Measurements from ENCODE around the gene ITPKB. TPM values are rescaled to one million over a fixed set of nuclear protein-coding genes. Genes with fewer than 3 reads are reported as not detected.

The ITPKB gene
- total RNA-seq, 1 donor, result 6.2 TPM

GRCh38 chr1:226716577-226716976 is 22.5 kb downstream of the ITPKB start:
- Histone ChIP-seq H3K27ac (ENCODE audit: low read depth, low read length) (no peak overlapping the region), H3K36me3 (ENCODE audit: insufficient read depth, low read length) (no peaks in the 10 kb centered on the region), H3K4me2 (ENCODE audit: insufficient read depth, low read length) (no peak overlapping the region), H3K27me3 (ENCODE audit: insufficient read depth, low read length) (no peaks in the 10 kb centered on the region), H3K4me1 (ENCODE audit: insufficient read depth, low read length) (peaks cover 7% of the 10 kb centered on the region), H3K9me3 (ENCODE audit: low read depth, low read length) (no peaks in the 10 kb centered on the region), H2AFZ (ENCODE audit: low read length) (no peak overlapping the region), H3K4me3 (ENCODE audit: insufficient read depth, low read length) (no peak overlapping the region), H3K79me2 (ENCODE audit: insufficient read depth, low read length) (no peaks in the 10 kb centered on the region), H4K20me1 (ENCODE audit: insufficient read depth, low read length) (no peaks in the 10 kb centered on the region)
- no peak for TF ChIP-seq CTCF (IDR thresholded peaks at IDR 0.05; ENCODE audit: extremely low read depth, low read depth, low read length)
- DNase-seq (ENCODE audit: insufficient read length, low spot score, missing footprints), result no peak

GRCh38 chr1:226714148-226714547 is 24.9 kb downstream of the ITPKB start:
- H3K4me1 ChIP-seq (ENCODE audit: insufficient read depth, low read length), result peaks cover 7% of the 10 kb centered on the region
- no peak for DNase-seq (ENCODE audit: insufficient read length, low spot score, missing footprints)
- no peak overlapping the region for H3K4me2 ChIP-seq (ENCODE audit: insufficient read depth, low read length)
- H3K27me3 ChIP-seq (ENCODE audit: insufficient read depth, low read length), result no peaks in the 10 kb centered on the region
- no peak overlapping the region for H3K4me3 ChIP-seq (ENCODE audit: insufficient read depth, low read length)
- H4K20me1 ChIP-seq (ENCODE audit: insufficient read depth, low read length), result no peaks in the 10 kb centered on the region
- H3K36me3 ChIP-seq (ENCODE audit: insufficient read depth, low read length), result no peaks in the 10 kb centered on the region
- TF ChIP-seq CTCF (IDR thresholded peaks at IDR 0.05; ENCODE audit: extremely low read depth, low read depth, low read length), result no peak
- no peak overlapping the region for H3K27ac ChIP-seq (ENCODE audit: low read depth, low read length)
- no peak overlapping the region for H2AFZ ChIP-seq (ENCODE audit: low read length)
- H3K9me3 ChIP-seq (ENCODE audit: low read depth, low read length), result no peaks in the 10 kb centered on the region
- no peaks in the 10 kb centered on the region for H3K79me2 ChIP-seq (ENCODE audit: insufficient read depth, low read length)

- no peaks in the 10 kb centered on the region for H4K20me1 ChIP-seq (ENCODE audit: insufficient read depth, low read length)
- no peaks in the 10 kb centered on the region for H3K36me3 ChIP-seq (ENCODE audit: insufficient read depth, low read length)
- H2AFZ ChIP-seq (ENCODE audit: low read length), result no peak overlapping the region
- no peaks in the 10 kb centered on the region for H3K79me2 ChIP-seq (ENCODE audit: insufficient read depth, low read length)
- H3K4me3 ChIP-seq (ENCODE audit: insufficient read depth, low read length), result no peak overlapping the region
- H3K4me1 ChIP-seq (ENCODE audit: insufficient read depth, low read length), result peaks cover 12% of the 10 kb centered on the region
- no peak for TF ChIP-seq CTCF (IDR thresholded peaks at IDR 0.05; ENCODE audit: extremely low read depth, low read depth, low read length)
- no peak overlapping the region for H3K4me2 ChIP-seq (ENCODE audit: insufficient read depth, low read length)
- no peaks in the 10 kb centered on the region for H3K9me3 ChIP-seq (ENCODE audit: low read depth, low read length)
- no peak overlapping the region for H3K27ac ChIP-seq (ENCODE audit: low read depth, low read length)
- H3K27me3 ChIP-seq (ENCODE audit: insufficient read depth, low read length), result no peaks in the 10 kb centered on the region
- DNase-seq (ENCODE audit: insufficient read length, low spot score, missing footprints), result no peak
Observed at GRCh38 chr1:226712742-226713419, 26.2 kb downstream of the ITPKB start.

GRCh38 chr1:226711976-226712741 is 26.9 kb downstream of the ITPKB start:
- Histone ChIP-seq H3K27ac (ENCODE audit: low read depth, low read length) (no peak overlapping the region), H3K36me3 (ENCODE audit: insufficient read depth, low read length) (no peaks in the 10 kb centered on the region), H3K27me3 (ENCODE audit: insufficient read depth, low read length) (no peaks in the 10 kb centered on the region), H3K4me1 (ENCODE audit: insufficient read depth, low read length) (peaks cover 8% of the 10 kb centered on the region), H4K20me1 (ENCODE audit: insufficient read depth, low read length) (no peaks in the 10 kb centered on the region), H3K4me3 (ENCODE audit: insufficient read depth, low read length) (no peak overlapping the region), H2AFZ (ENCODE audit: low read length) (no peak overlapping the region), H3K9me3 (ENCODE audit: low read depth, low read length) (no peaks in the 10 kb centered on the region), H3K79me2 (ENCODE audit: insufficient read depth, low read length) (no peaks in the 10 kb centered on the region), H3K4me2 (ENCODE audit: insufficient read depth, low read length) (no peak overlapping the region)
- DNase-seq (ENCODE audit: insufficient read length, low spot score, missing footprints), result no peak
- TF ChIP-seq CTCF (IDR thresholded peaks at IDR 0.05; ENCODE audit: extremely low read depth, low read depth, low read length), result no peak
